ENCODE results near the gene TMEM134. TPM values are rescaled to one million over a fixed set of nuclear protein-coding genes. Genes with fewer than 3 reads are reported as not detected.

Gene TMEM134
- total RNA-seq, 4 donors from 2014 or later = 6.9 to 59.5 (median 36.0) TPM

DNA sequence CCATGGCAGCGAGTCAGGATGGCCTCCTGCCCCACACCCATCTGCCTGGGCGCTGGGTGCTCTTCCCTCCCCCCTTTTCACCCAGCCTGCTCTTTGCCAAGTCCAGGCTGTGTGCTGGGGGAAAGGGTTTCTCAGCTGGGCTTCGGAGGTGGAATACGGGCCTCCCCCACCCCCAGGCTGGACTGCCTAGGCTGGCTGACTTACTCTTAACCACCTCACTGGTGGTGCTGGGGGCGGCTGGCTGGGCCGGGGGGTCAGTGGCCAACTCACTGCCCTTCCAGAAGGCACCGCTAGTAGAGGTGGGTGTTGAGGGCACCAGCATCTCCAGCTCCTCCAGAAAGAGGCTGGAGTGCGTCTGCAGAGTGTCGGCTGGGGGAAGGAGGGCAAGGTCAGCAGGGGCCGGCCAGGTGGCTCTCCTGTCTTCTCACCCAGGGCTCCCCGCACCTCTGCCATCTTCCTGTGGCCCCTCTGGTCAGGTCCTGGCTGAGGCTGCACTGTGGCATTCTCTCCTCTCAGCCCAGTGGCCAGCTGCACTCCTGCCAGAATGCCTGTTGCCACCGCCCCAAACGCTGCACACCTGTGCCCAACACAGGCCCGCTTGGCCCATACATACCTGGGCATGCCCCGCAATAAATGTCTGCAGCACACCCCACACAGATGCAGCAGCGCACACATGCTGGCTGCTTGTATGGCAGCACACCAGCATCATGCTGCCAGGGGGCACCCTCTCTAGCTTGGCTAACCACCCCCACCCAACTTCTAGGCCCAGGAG lies 26.4 kb upstream of the TMEM134 start:
- TF ChIP-seq CTCF (IDR thresholded peaks at IDR 0.05) (no peak), POLR2A (IDR thresholded peaks at IDR 0.05) (no peak)
- Histone ChIP-seq H3K4me3 (no peak overlapping the region), H3K36me3 (no peaks in the 10 kb centered on the region), H3K4me1 (no peaks in the 10 kb centered on the region), H3K27ac (no peak overlapping the region), H3K9me3 (no peaks in the 10 kb centered on the region), H3K27me3 (no peaks in the 10 kb centered on the region)
- intact Hi-C loops (cut with DNase I; ENCODE audit: low total_unique reads) = no loop called here
- DNase-seq = no peak

GRCh38 chr11:67494371-67495233 lies 25.6 kb upstream of the TMEM134 start:
- no peak overlapping the region for H3K27ac ChIP-seq
- no peak for TF ChIP-seq CTCF (IDR thresholded peaks at IDR 0.05)
- TF ChIP-seq POLR2A (IDR thresholded peaks at IDR 0.05) = no peak
- intact Hi-C loops (cut with DNase I; ENCODE audit: low total_unique reads) = no loop called here
- H3K9me3 ChIP-seq = no peaks in the 10 kb centered on the region
- no peaks in the 10 kb centered on the region for H3K36me3 ChIP-seq
- no peak for DNase-seq
- H3K4me1 ChIP-seq = no peaks in the 10 kb centered on the region
- H3K4me3 ChIP-seq = no peak overlapping the region
- H3K27me3 ChIP-seq = no peaks in the 10 kb centered on the region

DNA sequence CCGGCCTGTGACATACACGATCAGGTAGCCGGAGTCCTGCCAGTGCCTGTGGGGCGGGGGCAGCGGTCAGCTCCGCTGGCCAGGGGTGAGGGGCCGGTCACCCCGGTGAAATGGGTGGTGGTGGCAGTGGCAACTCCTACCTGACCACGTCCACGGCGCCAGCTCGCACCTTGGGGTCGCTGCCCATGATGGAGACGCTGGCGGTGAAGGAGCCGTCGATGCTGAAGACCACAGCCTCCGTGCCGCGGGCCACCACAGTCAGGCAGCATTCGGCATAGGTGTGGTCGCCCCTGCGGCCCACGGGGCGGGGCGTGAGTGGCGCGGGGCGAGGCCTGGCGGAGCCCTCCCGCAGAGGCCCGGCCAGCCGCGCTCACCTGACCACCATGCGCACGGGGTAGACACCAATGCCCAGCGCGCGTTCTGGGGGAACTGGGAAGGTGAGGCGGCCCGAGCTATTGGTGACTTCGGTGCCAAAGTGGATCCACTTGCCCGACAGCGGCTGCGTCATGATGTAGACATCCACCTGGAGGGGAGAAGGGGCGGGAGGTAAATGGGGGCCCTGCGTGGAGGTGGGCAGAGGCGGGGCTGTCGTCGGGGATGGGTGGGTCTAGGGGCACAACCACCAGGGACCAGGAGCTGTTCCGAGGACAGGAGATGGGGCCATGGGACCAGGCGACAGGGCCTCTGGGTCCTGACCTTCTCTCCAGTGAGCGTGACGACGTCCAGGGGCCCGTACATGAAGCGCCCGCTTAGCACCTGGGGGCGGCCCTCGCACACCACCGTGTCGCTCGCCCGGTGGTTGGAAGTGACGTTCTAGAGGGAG lies 24.7 kb upstream of the TMEM134 start:
- Histone ChIP-seq H3K27ac (no peak overlapping the region), H3K36me3 (no peaks in the 10 kb centered on the region), H3K4me3 (no peak overlapping the region), H3K27me3 (no peaks in the 10 kb centered on the region), H3K4me1 (no peaks in the 10 kb centered on the region), H3K9me3 (no peaks in the 10 kb centered on the region)
- no peak for DNase-seq
- no peak for TF ChIP-seq CTCF (IDR thresholded peaks at IDR 0.05)
- no peak for TF ChIP-seq POLR2A (IDR thresholded peaks at IDR 0.05)
- intact Hi-C loops (cut with DNase I; ENCODE audit: low total_unique reads) = no loop called here

DNA sequence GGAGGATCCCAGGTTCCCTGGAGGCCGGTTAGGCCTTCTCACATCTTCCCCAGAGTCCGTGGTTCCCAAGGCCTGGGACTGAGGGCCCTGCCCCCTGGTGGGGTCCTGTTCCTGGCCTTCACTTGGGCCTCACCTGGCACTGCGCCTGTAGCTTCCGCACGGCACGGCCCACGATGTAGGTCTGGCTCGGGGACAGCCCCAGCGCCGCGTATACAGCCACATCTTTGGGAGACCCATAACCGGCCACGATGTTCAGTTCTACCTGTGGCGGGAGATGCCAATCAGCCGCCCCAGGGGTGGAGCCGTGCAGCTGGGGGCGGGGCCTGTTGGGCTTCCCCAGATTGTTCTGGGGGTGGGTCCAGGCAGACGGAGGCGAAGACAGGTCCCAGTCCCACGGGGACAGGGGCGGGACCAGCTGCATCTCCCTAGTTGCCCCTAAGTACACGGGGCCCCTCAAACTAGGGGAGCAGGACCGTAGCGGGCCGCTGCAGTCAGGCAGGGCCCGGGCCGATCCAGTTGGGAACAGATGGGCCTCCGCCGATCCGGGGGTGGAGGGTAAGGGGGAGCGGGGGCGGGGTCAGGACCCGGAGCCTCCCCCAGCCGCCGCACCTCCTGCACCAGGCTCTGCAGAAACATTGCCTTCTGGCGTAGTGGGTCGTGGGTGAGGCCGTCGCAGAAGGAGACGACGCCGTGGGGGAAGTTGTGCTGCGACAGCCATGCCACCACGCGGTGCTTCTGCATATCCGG lies 23.9 kb upstream of the TMEM134 start:
- H3K27ac ChIP-seq = no peak overlapping the region
- TF ChIP-seq POLR2A (IDR thresholded peaks at IDR 0.05) (no peak), CTCF (IDR thresholded peaks at IDR 0.05) (no peak)
- no peaks in the 10 kb centered on the region for H3K9me3 ChIP-seq
- H3K4me3 ChIP-seq = no peak overlapping the region
- DNase-seq = no peak
- intact Hi-C loops (cut with DNase I; ENCODE audit: low total_unique reads) = no loop called here
- H3K4me1 ChIP-seq = no peaks in the 10 kb centered on the region
- H3K27me3 ChIP-seq = no peaks in the 10 kb centered on the region
- no peaks in the 10 kb centered on the region for H3K36me3 ChIP-seq
